GM19468 (cell line): ENCODE results near the gene NAGPA.
A peak's percentile ranks its signal among the peaks of the same experiment; 100 is the strongest.
"Not testable (repeated sequence)": the region's sequence is repeated elsewhere in the genome, so short reads cannot be mapped to it uniquely, and the experiment has no call there.

ENCODE experiments used
- ATAC-seq: cut with Tn5 transposase; IDR thresholded peaks from one replicate; pipeline ENCODE4 v1.9.1; 2021; ENCODE audit warnings: mild to moderate bottlenecking, moderate library complexity, moderate number of reproducible peaks; ENCODE audit not compliant: unreplicated experiment; ENCODE audit errors: extremely low read depth

NAGPA gene

DNA sequence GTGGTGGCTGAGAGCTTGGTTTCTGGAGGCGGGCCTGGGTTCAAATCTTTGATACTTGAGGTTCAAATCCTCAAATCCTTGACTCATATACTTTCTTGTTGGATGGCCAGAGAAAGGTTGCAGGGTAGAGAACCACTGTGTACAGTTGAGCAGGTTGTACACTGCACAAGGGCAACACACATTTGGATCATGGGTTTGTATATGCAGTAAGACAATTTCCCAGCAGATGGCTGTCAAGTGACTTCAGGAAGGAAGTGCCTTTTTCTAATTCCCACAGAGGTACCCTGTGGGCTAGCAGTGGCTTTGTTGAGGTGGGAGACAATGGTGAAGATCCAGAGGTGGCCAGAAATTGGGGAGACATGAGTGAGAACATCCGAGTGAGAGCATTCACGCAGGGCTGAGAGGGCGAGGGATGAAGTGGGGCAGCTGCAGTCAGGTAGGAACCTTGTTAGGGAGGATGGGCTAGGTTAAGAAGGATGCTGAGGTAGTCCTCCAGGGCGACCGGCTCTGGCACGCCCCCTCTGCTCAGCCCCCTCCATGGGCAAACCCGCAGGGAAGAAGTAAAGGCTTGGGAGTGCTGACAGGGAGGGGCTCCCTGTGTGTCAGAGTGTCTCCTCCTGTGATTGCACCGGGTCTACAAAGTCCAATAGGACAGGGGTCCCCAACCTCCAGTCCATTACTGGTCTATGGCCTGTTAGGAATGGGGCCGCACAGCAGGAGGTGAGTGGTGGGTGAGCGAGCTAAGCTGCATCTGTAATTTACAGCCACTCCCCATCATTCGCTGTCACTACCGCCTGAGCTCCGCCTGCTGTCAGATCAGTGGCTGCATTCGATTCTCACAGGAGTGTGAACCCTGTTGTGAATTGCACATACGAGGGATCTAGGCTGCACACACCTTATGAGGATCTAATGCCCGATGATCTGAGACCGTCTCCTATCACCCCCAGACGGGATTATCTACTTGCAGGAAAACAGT is 29.3 kb upstream of the NAGPA start:
- no peak for ATAC-seq

- no peak for ATAC-seq
Measured at GRCh38 chr16:5062051-5062450, 28.3 kb upstream of the NAGPA start.

GRCh38 chr16:5060073-5060641 is 26.4 kb upstream of the NAGPA start:
- no peak for ATAC-seq

GRCh38 chr16:5059386-5060072 is 25.8 kb upstream of the NAGPA start:
- no peak for ATAC-seq

DNA sequence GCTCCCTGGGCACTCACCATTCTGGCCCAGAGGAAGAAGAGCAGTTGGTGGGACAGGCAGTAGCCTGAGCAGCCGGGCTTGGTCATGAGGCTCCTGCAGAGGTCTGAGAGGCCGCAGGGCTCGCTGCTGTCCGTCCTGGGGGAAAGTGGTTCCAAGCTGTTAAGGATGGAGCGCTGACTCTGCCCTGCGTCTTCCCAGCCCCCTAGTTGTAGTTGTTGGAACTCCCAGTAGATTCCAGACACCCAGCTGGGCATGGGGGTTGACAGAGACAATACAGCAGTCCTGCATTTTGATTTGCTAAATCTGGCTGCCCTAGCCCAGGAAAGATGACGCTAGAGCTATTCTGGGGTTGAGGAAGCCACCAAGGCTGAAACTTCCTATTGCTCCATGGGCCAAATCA is 24.7 kb upstream of the NAGPA start:
- ATAC-seq, result no peak

DNA sequence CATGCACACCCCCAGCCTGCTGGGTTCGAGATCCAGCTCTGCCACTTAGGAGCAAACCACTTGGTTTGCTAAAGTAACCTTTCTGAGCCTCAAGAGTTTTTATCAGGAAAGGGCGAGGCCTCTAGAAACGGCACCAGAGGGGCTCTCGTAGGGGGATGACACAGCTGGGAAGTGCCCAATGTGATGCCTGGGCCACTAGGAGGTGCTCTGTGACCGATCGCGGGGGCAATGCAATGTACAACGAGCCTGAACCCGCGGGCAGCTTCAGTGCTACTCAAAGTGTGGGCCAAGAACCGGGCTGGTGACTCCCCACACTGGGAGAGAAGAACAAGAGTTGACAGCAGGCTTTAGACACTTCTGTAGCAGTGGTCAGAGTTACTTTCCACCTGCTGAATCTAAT is 22.6 kb upstream of the NAGPA start:
- no peak for ATAC-seq

- ATAC-seq, result no peak
Measured at GRCh38 chr16:5054876-5055865, 21.4 kb upstream of the NAGPA start.

GRCh38 chr16:5046914-5047313 is 13.2 kb upstream of the NAGPA start:
- no peak for ATAC-seq

- no peak for ATAC-seq
Measured at GRCh38 chr16:5045499-5046115, 11.9 kb upstream of the NAGPA start.

DNA sequence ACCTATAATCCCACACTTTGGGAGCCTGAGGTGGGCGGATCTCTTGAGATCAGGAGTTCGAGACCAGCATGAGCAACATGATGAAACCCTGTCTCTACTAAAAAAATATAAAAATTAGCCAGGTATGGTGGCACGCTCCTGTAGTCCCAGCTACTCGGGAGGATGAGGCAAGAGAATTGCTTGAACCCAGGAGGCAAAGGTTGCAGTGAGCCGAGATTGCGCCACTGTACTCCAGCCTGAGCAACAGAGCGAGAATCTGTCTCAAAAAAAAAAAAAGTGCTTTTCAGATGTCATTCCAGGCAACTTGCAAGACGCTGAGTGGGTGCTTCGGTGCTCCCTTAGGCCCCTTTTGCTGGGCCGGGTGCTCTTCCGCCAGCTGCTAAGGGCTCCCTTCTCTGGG is 10.8 kb upstream of the NAGPA start:
- ATAC-seq, result not testable (repeated sequence)

- ATAC-seq, result no peak
Measured at GRCh38 chr16:5044011-5044540, 10.3 kb upstream of the NAGPA start.

- no peak for ATAC-seq
Measured at GRCh38 chr16:5042574-5043171, 8.9 kb upstream of the NAGPA start.

- ATAC-seq, result peak; percentile 52
Measured at GRCh38 chr16:5041600-5042133, 7.9 kb upstream of the NAGPA start.

GRCh38 chr16:5040451-5040850 is 6.7 kb upstream of the NAGPA start:
- ATAC-seq, result no peak

DNA sequence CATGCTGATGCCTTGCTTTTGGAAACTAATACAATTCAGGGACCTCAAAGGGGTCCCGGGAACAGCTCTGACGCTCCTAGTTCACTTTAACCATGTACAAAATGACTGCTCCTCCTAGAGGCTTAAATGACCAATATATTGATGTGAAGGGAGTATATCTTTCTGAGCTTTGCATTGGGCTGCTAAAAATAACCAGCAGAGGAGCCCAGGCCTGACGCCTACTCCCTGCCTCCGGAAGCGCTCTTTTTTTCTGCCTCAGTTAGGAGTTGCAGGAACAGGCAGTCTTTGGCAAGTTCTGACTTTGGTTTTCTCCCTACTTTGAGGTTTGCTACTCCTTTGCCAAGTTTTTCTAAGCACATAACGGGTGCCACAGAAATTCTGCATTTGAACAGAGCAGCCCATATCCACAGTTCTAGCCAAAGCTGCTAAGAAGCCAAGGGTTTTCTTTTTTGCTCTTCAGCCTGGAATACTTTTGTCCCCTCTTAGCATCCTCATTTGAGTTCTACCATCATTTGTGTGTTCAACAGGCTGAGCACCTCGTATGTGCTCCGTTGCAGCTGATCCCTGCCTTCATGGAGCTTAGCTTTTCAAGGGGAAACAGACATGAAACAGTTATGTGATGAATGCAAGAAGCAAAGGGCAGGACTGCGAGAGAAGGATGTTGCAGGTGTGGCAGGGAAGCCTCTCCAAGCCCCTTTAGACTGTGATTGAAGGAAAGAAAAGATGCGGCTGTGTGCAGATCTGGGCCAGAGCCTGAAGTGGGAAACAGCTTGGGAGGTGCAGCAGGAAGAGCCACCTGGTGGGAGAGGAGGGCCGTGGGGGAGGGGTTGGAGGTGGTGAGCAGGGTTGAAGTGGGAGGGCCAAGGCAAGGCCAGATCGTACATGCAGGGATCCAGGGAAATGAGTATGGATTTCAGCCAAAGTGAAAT is 2.8 kb upstream of the NAGPA start:
- ATAC-seq, result no peak

GRCh38 chr16:5035909-5036227 is 2.1 kb upstream of the NAGPA start:
- ATAC-seq, result no peak

GRCh38 chr16:5034167-5034523 is 410 bp upstream of the NAGPA start:
- no peak for ATAC-seq

DNA sequence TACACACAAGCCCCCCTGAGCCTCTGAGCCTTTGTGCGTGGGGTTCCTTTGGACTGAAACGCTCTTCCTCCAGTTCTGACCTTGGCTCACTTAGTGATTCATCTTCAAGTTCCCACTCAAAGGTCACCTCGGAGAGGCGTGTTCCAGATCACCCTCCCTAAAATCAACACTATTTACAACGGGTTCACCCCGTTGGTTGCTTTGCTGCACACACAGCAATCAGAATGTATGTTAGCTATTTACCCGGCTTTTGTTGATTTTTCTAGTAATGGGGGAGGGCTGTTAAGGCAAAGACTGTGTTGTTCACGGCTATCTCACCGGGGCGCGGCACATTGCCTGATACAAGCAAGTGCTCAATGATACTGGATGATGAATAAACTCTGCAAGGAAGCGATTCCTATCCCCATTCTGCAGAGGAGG is 977 bp downstream of the NAGPA start:
- no peak for ATAC-seq
